Endothelial cell of umbilical vein (primary cell): ENCODE data around the gene KIF15.

ENCODE experiments used
- EZH2 ChIP-seq: IDR thresholded peaks from 2 replicates; pipeline ENCODE4 v1.6.1; 2012; ENCODE audit warnings: borderline replicate concordance, low read depth, mild to moderate bottlenecking, moderate library complexity, low read length, inconsistent platforms; ENCODE audit not compliant: severe bottlenecking
- FOS ChIP-seq: IDR thresholded peaks from 2 replicates; pipeline ENCODE4 v1.6.1; 2011; ENCODE audit warnings: mild to moderate bottlenecking, low read length, moderate library complexity, borderline replicate concordance; ENCODE audit not compliant: insufficient read depth
- MAX ChIP-seq: IDR thresholded peaks from 2 replicates; pipeline ENCODE4 v1.6.1; 2011; ENCODE audit not compliant: insufficient read depth, insufficient read length
- MYC ChIP-seq: IDR thresholded peaks from one replicate; pipeline ENCODE4 v1.6.1; 2011; ENCODE audit warnings: mild to moderate bottlenecking, low read depth, low read length
- POLR2A ChIP-seq: IDR thresholded peaks from 2 replicates; pipeline ENCODE4 v1.6.1; 2012; ENCODE audit warnings: low read depth, mild to moderate bottlenecking, control low read depth, low read length
- POLR2AphosphoS5 ChIP-seq: IDR thresholded peaks from 2 replicates; pipeline ENCODE4 v1.6.1; 2012; ENCODE audit warnings: low read depth, mild to moderate bottlenecking, control low read depth, low read length, moderate library complexity; ENCODE audit not compliant: insufficient read depth
- TF ChIP-seq, protein P1 (sequence below), 2 donors: IDR thresholded peaks; 1 replicate in 1 of 2; 2 replicates in 1 of 2; pipeline ENCODE4 v1.5.1; 2011; ENCODE audit warnings: low read length in 2 of 2, mild to moderate bottlenecking in 2 of 2, moderate library complexity in 2 of 2, control low read depth in 1 of 2, inconsistent platforms in 1 of 2, low read depth in 1 of 2; ENCODE audit not compliant: insufficient read depth in 1 of 2; ENCODE audit errors: extremely low read depth in 1 of 2

GRCh38 chr3:44734646-44735168 lies 26.9 kb upstream of the KIF15 start:
- TF ChIP-seq, protein P1, sequence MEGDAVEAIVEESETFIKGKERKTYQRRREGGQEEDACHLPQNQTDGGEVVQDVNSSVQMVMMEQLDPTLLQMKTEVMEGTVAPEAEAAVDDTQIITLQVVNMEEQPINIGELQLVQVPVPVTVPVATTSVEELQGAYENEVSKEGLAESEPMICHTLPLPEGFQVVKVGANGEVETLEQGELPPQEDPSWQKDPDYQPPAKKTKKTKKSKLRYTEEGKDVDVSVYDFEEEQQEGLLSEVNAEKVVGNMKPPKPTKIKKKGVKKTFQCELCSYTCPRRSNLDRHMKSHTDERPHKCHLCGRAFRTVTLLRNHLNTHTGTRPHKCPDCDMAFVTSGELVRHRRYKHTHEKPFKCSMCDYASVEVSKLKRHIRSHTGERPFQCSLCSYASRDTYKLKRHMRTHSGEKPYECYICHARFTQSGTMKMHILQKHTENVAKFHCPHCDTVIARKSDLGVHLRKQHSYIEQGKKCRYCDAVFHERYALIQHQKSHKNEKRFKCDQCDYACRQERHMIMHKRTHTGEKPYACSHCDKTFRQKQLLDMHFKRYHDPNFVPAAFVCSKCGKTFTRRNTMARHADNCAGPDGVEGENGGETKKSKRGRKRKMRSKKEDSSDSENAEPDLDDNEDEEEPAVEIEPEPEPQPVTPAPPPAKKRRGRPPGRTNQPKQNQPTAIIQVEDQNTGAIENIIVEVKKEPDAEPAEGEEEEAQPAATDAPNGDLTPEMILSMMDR (IDR thresholded peaks at IDR 0.05; ENCODE audit: extremely low read depth in 1 of 2, insufficient read depth in 1 of 2, low read depth in 1 of 2, low read length in 2 of 2) = no peak
- TF ChIP-seq MAX = no peak
- no peak for TF ChIP-seq POLR2A
- no peak for TF ChIP-seq EZH2
- TF ChIP-seq MYC = no peak
- no peak for TF ChIP-seq POLR2AphosphoS5
- TF ChIP-seq FOS = no peak
